HepG2 (cell line): Measurements from ENCODE around the gene PPFIA3. TPM values are rescaled to one million over a fixed set of nuclear protein-coding genes. Genes with fewer than 3 reads are reported as not detected.

Experiments
- CEBPB ChIP-seq: IDR thresholded peaks from 2 replicates; pipeline ENCODE4 v1.6.1; 2011; ENCODE audit warnings: low read depth, low read length, improper control_type of control experiment, borderline replicate concordance
- HNF4A ChIP-seq: sonication (generic); formaldehyde crosslinking; IDR thresholded peaks from 2 replicates; pipeline ENCODE4 v1.4.0; 2020; ENCODE audit warnings: missing genetic modification reagents
- HOXA3 ChIP-seq: sonication (generic); formaldehyde crosslinking; IDR thresholded peaks from 2 replicates; pipeline ENCODE4 v1.5.0; 2020; ENCODE audit warnings: missing genetic modification reagents
- MED13 ChIP-seq: sonication (generic); formaldehyde crosslinking; IDR thresholded peaks from 2 replicates; pipeline ENCODE4 v1.5.0; 2020; ENCODE audit warnings: missing genetic modification reagents
- NBN ChIP-seq: fragments of 450-650 bp; conservative IDR thresholded peaks from 2 replicates; pipeline ENCODE4 v1.6.1; 2017
- NCOR1 ChIP-seq: fragments of 200-600 bp; sonication (generic); IDR thresholded peaks from 2 replicates; pipeline ENCODE4 v1.7.0; 2017; ENCODE audit warnings: antibody characterized with exemption, low read length, borderline replicate concordance
- POGZ ChIP-seq: sonication (generic); formaldehyde crosslinking; IDR thresholded peaks from 2 replicates; pipeline ENCODE4 v1.4.0; 2020; ENCODE audit warnings: mild to moderate bottlenecking, missing genetic modification reagents
- RBAK ChIP-seq: sonication (generic); formaldehyde crosslinking; IDR thresholded peaks from 2 replicates; pipeline ENCODE4 v1.5.1; 2020; ENCODE audit warnings: mild to moderate bottlenecking, missing genetic modification reagents
- TARDBP ChIP-seq: sonication (generic); formaldehyde crosslinking; IDR thresholded peaks from 2 replicates; pipeline ENCODE4 v1.8.0; 2022; ENCODE audit warnings: mild to moderate bottlenecking, missing genetic modification reagents
- ZBTB38 ChIP-seq: sonication (generic); formaldehyde crosslinking; IDR thresholded peaks from 2 replicates; pipeline ENCODE4 v1.5.1; 2020; ENCODE audit warnings: mild to moderate bottlenecking, missing genetic modification reagents
- ZFP36L1 ChIP-seq: sonication (generic); formaldehyde crosslinking; IDR thresholded peaks from 2 replicates; pipeline ENCODE4 v1.8.0; 2022; ENCODE audit warnings: mild to moderate bottlenecking, missing genetic modification reagents, moderate library complexity
- ZNF207 ChIP-seq: fragments of 450-650 bp; IDR thresholded peaks from 2 replicates; pipeline ENCODE4 v1.6.1; 2016; ENCODE audit warnings: antibody characterized with exemption, borderline replicate concordance
- ZNF501 ChIP-seq: sonication (generic); formaldehyde crosslinking; IDR thresholded peaks from 2 replicates; pipeline ENCODE4 v1.5.1; 2020; ENCODE audit warnings: mild to moderate bottlenecking, moderate library complexity, missing genetic modification reagents
- ZNF546 ChIP-seq: sonication (generic); formaldehyde crosslinking; conservative IDR thresholded peaks from 2 replicates; pipeline ENCODE4 v1.8.1; 2023; ENCODE audit warnings: mild to moderate bottlenecking, missing genetic modification reagents
- ZNF615 ChIP-seq: sonication (generic); formaldehyde crosslinking; IDR thresholded peaks from 2 replicates; pipeline ENCODE4 v1.5.0; 2020; ENCODE audit warnings: mild to moderate bottlenecking, missing genetic modification reagents, borderline replicate concordance
- ZNF616 ChIP-seq: sonication (generic); formaldehyde crosslinking; IDR thresholded peaks from 2 replicates; pipeline ENCODE4 v1.5.0; 2020; ENCODE audit warnings: low read depth, mild to moderate bottlenecking, missing genetic modification reagents
- ZNF878 ChIP-seq: sonication (generic); formaldehyde crosslinking; IDR thresholded peaks from 2 replicates; pipeline ENCODE4 v1.8.1; 2023; ENCODE audit warnings: mild to moderate bottlenecking, missing genetic modification reagents, moderate library complexity
- ZSCAN21 ChIP-seq: sonication (generic); formaldehyde crosslinking; IDR thresholded peaks from 2 replicates; pipeline ENCODE4 v1.8.0; 2022; ENCODE audit warnings: mild to moderate bottlenecking, missing genetic modification reagents, moderate library complexity, borderline replicate concordance
- polyA plus RNA-seq, 8 experiments: library from polyadenylated mRNA; depleted of rRNA in 3 of 8; stranded (reverse) in 7 of 8; unstranded in 1 of 8; fragments of >200 nt; fragmentation: Illumina TruSeq in 4 of 8; extraction: Trizol in 4 of 8; gene quantifications; 2 replicates each; pipeline versions ENCODE4 v1.2.1 to v1.2.3, GENCODE V29; 2011 to 2016; ENCODE audit warnings: low read depth in 4 of 8, missing spikeins in 1 of 8, mixed read lengths in 1 of 8; ENCODE audit not compliant: insufficient read depth in 1 of 8
- total RNA-seq, 5 experiments: library from RNA; depleted of rRNA; stranded (reverse); fragments of >200 nt; fragmentation: Illumina TruSeq; extraction: Trizol; gene quantifications; 2 replicates each; pipeline ENCODE4 v1.2.3, GENCODE V29; 2016; ENCODE audit warnings: low read depth in 1 of 5
- TF ChIP-seq, protein P1 (sequence below): sonication (generic); formaldehyde crosslinking; IDR thresholded peaks from 2 replicates; pipeline ENCODE4 v1.5.0; 2020; ENCODE audit warnings: mild to moderate bottlenecking, missing genetic modification reagents, borderline replicate concordance
- TF ChIP-seq, protein P2 (sequence below): sonication (generic); formaldehyde crosslinking; IDR thresholded peaks from 2 replicates; pipeline ENCODE4 v1.9.0; 2021; ENCODE audit warnings: missing genetic modification reagents, borderline replicate concordance
- TF ChIP-seq, protein P3 (sequence below): sonication (generic); formaldehyde crosslinking; conservative IDR thresholded peaks from 2 replicates; pipeline ENCODE4 v1.8.0; 2022; ENCODE audit warnings: mild to moderate bottlenecking, moderate library complexity, missing genetic modification reagents

The PPFIA3 gene
- total and polyA plus RNA-seq, 2 of the 13 experiments (the other 11 are each of a cell fraction or from before 2014, with no cell fraction given) = 6.7 to 8.6 TPM

DNA sequence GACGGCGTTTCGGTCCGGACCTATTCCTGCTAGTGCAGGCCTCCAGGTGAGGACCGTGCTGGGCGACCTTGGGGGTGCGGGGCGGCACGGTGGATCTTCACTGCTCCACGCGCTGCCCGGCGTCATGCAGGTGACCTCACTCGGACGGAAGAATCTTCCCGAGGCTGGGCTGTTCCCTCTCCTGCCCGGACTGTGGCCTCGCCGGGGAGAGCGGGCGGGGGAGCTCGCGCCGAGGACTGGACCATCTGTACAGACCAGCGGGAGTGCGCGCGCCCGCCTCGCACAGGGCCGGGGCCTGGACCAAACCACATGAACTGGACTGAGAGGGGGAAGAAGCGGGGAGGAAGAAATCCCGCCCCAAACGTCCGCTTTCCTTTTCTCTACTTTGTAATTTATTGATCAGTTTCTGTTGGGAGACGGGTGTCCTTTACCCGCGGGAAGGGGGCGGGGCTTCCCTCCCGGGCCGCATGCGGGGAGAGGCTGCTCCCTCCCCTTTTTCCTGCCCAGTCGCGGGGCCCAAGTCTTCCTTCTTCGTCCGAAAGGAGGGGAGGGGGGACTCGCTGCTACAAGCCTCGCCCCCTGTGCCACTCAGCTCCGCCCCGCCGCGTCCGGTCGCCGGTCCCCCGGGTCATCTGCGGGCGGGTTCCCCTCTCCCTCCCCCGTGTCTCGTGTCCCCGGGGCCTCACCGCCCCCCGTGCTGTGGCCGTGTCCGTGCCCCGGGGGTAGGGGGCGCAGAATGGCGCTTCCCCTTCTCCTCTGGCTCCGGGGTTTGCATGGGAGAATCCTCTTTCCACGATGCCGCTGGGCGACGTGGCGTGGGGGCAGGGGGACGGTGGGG, 31.0 kb downstream of the PPFIA3 start (continued):
- TF ChIP-seq CEBPB (no peak), MED13 (CRISPR knock-in tag) (no peak; the same call in 1 of the 2 replicates), ZFP36L1 (CRISPR knock-in tag) (0 out of 2 replicates have a peak, but pooled peaks have one; percentile 28), HOXA3 (CRISPR knock-in tag) (peak; percentile 83), ZNF546 (CRISPR knock-in tag) (0 out of 2 replicates have a peak, but pooled peaks have one; percentile 27), ZSCAN21 (CRISPR knock-in tag) (peak; percentile 39; the same call in 1 of the 2 replicates), ZNF616 (CRISPR knock-in tag) (peak; percentile 60; the same call in 1 of the 2 replicates), RBAK (CRISPR knock-in tag) (no peak; the same call in 1 of the 2 replicates), HNF4A (CRISPR knock-in tag) (peak; percentile 47), NBN (no peak), ZNF207 (no peak), ZNF615 (no peak), ZNF878 (CRISPR knock-in tag) (no peak), NCOR1 (no peak), TARDBP (no peak), ZNF501 (peak; percentile 85; the same call in 1 of the 2 replicates), POGZ (CRISPR knock-in tag) (no peak), ZBTB38 (CRISPR knock-in tag) (no peak)
- TF ChIP-seq, protein P1, sequence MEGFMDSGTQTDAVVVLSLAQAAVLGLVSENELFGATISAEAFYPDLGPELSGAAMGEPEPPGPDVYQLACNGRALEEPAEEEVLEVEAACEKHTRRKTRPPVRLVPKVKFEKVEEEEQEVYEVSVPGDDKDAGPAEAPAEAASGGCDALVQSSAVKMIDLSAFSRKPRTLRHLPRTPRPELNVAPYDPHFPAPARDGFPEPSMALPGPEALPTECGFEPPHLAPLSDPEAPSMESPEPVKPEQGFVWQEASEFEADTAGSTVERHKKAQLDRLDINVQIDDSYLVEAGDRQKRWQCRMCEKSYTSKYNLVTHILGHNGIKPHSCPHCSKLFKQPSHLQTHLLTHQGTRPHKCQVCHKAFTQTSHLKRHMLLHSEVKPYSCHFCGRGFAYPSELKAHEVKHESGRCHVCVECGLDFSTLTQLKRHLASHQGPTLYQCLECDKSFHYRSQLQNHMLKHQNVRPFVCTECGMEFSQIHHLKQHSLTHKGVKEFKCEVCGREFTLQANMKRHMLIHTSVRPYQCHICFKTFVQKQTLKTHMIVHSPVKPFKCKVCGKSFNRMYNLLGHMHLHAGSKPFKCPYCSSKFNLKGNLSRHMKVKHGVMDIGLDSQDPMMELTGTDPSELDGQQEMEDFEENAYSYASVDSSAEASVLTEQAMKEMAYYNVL = no peak
- TF ChIP-seq, protein P2, sequence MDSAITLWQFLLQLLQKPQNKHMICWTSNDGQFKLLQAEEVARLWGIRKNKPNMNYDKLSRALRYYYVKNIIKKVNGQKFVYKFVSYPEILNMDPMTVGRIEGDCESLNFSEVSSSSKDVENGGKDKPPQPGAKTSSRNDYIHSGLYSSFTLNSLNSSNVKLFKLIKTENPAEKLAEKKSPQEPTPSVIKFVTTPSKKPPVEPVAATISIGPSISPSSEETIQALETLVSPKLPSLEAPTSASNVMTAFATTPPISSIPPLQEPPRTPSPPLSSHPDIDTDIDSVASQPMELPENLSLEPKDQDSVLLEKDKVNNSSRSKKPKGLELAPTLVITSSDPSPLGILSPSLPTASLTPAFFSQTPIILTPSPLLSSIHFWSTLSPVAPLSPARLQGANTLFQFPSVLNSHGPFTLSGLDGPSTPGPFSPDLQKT (CRISPR knock-in tag) = no peak
- TF ChIP-seq, protein P3, sequence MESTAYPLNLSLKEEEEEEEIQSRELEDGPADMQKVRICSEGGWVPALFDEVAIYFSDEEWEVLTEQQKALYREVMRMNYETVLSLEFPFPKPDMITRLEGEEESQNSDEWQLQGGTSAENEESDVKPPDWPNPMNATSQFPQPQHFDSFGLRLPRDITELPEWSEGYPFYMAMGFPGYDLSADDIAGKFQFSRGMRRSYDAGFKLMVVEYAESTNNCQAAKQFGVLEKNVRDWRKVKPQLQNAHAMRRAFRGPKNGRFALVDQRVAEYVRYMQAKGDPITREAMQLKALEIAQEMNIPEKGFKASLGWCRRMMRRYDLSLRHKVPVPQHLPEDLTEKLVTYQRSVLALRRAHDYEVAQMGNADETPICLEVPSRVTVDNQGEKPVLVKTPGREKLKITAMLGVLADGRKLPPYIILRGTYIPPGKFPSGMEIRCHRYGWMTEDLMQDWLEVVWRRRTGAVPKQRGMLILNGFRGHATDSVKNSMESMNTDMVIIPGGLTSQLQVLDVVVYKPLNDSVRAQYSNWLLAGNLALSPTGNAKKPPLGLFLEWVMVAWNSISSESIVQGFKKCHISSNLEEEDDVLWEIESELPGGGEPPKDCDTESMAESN (CRISPR knock-in tag) = peak; percentile 65; the same call in 1 of the 2 replicates
